Tibial artery (tissue), 4 donors: ENCODE data around the gene GNG2.

Experiments used
- DNase-seq, 2 donors: peaks; one replicate each; pipeline ENCODE4 v3.0.0-alpha.2; 2019
- H3K27ac ChIP-seq, 2 donors: fragments of 200-600 bp; sonication (generic) in 1 of 2; 1 replicate in 1 of 2; 2 replicates in 1 of 2; pipeline ENCODE4 v1.5.1; 2018 to 2019; ENCODE audit warnings: mild to moderate bottlenecking in 1 of 2
- H3K27me3 ChIP-seq, 2 donors: fragments of 200-600 bp; sonication (generic) in 1 of 2; one replicate each; pipeline versions ENCODE4 v1.5.1 to v1.6.0; 2016 to 2019
- H3K36me3 ChIP-seq, 3 donors: fragments of 200-600 bp; sonication (generic) in 2 of 3; one replicate each; pipeline ENCODE4 v1.5.1; 2016 to 2019; ENCODE audit warnings: mild to moderate bottlenecking in 2 of 3
- H3K4me1 ChIP-seq, 4 donors: fragments of 200-600 bp; sonication (generic) in 2 of 4; 1 replicate in 3 of 4; 2 replicates in 1 of 4; pipeline ENCODE4 v1.5.1; 2016 to 2019
- H3K4me3 ChIP-seq, 2 donors: fragments of 200-600 bp; sonication (generic) in 1 of 2; 1 replicate in 1 of 2; 2 replicates in 1 of 2; pipeline ENCODE4 v1.5.1; 2018 to 2019; ENCODE audit warnings: mild to moderate bottlenecking in 2 of 2
- H3K9me3 ChIP-seq, 3 donors: fragments of 200-600 bp; sonication (generic) in 1 of 3; one replicate each; pipeline ENCODE4 v1.5.1; 2016 to 2019
- intact Hi-C: fragments of 100-400 bp; cut with DNase I; formaldehyde crosslinking; loops from one replicate; pipeline ENCODE4 v1.15.0; 2023; ENCODE audit warnings: low total_unique reads
- TF ChIP-seq, protein P1 (sequence below), 2 experiments: fragments of 200-600 bp in 1 of 2; fragments of 450-650 bp in 1 of 2; IDR thresholded peaks; one replicate each; pipeline ENCODE4 v1.5.1; 2017 to 2019; ENCODE audit warnings: antibody characterized with exemption in 2 of 2, mild to moderate bottlenecking in 1 of 2, moderate library complexity in 1 of 2

Gene GNG2

DNA sequence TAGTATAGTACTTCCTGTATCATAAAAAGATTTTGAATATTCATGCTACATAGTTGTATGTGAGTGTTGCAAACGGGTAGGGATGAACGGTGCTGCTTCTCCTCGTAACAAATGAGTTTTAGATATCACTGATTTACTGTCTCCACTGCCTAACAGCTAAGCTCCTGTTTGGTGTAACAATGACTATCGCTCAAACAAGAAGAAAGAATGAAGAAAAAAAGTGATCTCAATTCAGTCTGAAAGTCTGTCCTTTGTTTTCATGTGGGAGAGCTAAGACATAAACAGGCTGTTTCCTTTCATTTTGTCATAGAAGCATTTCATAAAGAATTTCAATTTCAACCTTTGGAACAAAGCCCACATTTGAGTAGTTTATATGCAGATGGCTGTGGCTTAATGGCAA, 102.9 kb downstream of the GNG2 start:
- DNase-seq, result no peak
- Histone ChIP-seq H3K36me3 (no peaks in the 10 kb centered on the region), H3K27ac (no peak overlapping the region), H3K9me3 (peaks cover 0 to 13% (median 4%) of the 10 kb centered on the region in 3 donors), H3K4me3 (no peak overlapping the region), H3K27me3 (no peaks in the 10 kb centered on the region), H3K4me1 (no peaks in the 10 kb centered on the region)
- TF ChIP-seq, protein P1, sequence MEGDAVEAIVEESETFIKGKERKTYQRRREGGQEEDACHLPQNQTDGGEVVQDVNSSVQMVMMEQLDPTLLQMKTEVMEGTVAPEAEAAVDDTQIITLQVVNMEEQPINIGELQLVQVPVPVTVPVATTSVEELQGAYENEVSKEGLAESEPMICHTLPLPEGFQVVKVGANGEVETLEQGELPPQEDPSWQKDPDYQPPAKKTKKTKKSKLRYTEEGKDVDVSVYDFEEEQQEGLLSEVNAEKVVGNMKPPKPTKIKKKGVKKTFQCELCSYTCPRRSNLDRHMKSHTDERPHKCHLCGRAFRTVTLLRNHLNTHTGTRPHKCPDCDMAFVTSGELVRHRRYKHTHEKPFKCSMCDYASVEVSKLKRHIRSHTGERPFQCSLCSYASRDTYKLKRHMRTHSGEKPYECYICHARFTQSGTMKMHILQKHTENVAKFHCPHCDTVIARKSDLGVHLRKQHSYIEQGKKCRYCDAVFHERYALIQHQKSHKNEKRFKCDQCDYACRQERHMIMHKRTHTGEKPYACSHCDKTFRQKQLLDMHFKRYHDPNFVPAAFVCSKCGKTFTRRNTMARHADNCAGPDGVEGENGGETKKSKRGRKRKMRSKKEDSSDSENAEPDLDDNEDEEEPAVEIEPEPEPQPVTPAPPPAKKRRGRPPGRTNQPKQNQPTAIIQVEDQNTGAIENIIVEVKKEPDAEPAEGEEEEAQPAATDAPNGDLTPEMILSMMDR (IDR thresholded peaks at IDR 0.05), result no peak
- intact Hi-C loops, result no loop called here

DNA sequence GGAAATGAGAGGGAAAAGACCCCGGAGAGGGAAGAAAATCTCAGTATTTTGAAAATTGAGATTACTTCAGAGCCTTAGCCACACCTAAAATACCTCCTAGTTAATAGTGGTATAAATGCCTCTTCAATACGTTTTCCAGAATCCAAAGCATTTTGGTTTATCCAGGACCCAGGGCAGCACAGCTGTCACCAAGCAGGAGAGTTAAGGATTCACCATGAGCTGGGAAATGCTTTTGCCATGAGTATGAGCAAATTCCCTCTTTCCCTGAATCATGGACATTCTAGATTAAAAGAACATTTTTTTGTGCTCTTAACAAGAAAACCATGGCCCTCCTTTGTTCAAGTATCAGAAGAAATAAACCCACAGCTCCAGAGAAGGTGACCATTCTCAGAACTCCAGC, 107.1 kb downstream of the GNG2 start:
- no peaks in the 10 kb centered on the region for H3K27me3 ChIP-seq
- intact Hi-C loops, result no loop called here
- no peaks in the 10 kb centered on the region for H3K36me3 ChIP-seq

DNA sequence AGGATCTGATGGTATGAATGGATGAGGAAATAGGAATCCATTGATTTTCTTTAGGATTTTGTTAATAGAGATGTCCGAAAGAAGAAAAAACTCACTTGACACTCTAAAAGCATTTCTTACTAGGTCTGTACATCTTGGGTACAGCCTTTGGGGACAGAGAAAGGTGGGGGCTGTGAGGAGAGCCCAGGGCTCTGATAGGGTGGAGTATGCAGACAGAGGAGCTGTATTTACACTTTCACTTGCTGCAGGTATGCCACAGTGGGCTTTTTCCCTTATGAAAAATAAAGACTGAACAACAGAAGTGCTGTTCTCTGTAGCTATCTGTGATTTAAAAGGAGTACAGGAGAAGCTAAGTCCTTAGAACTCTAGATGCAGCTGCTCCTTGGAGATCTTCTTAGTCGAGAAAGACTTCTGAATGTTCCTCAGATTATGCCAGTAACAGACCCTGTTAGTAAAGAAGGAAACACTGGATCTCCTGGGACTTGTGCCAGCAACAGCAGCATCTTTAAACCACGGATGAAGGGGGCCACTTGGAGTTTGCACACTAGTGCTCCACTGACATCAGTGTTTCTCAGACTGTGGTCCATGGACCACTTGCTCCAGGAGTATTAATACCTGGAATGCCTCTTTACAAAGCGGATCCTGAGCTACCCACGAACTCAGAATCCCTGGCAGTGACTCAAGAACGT, 109.6 kb downstream of the GNG2 start:
- H3K4me1 ChIP-seq, result no peaks in the 10 kb centered on the region
- no peak overlapping the region for H3K27ac ChIP-seq
- DNase-seq, result no peak
- TF ChIP-seq, protein P1 (IDR thresholded peaks at IDR 0.05), result no peak
- no peaks in the 10 kb centered on the region for H3K36me3 ChIP-seq
- H3K9me3 ChIP-seq, result no peaks in the 10 kb centered on the region
- intact Hi-C loops, result no loop called here
- H3K27me3 ChIP-seq, result no peaks in the 10 kb centered on the region
- no peak overlapping the region for H3K4me3 ChIP-seq

More for the DNA sequence above, 107.1 kb downstream of the GNG2 start:
- TF ChIP-seq, protein P1 (IDR thresholded peaks at IDR 0.05), result no peak
- no peak for DNase-seq
- H3K4me1 ChIP-seq, result no peaks in the 10 kb centered on the region
- no peak overlapping the region for H3K27ac ChIP-seq
- H3K4me3 ChIP-seq, result no peak overlapping the region
- no peaks in the 10 kb centered on the region for H3K9me3 ChIP-seq

DNA sequence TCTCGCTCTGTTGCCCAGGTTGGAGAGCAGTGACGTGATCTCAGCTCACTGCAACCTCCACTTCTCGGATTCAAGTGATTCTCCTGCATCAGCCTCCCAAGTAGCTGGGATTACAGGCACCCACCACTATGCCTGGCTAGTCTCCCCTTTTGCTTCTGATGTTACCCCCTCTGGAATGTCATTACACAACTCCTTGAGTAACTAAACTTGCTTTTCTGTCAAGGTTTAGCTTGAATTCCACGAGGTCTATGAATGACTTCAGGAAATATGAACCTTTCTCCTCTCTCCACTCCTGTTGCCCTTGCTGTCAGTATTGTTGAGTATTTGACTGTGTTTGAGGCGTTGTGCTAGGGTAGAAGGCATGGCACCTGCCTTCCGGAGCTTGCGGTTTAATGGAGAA, 112.2 kb downstream of the GNG2 start:
- Histone ChIP-seq H3K27ac (no peak overlapping the region), H3K9me3 (no peaks in the 10 kb centered on the region), H3K4me3 (no peak overlapping the region), H3K36me3 (no peaks in the 10 kb centered on the region), H3K4me1 (no peaks in the 10 kb centered on the region), H3K27me3 (no peaks in the 10 kb centered on the region)
- no peak for DNase-seq
- intact Hi-C loops, result no loop called here
- TF ChIP-seq, protein P1 (IDR thresholded peaks at IDR 0.05), result no peak

DNA sequence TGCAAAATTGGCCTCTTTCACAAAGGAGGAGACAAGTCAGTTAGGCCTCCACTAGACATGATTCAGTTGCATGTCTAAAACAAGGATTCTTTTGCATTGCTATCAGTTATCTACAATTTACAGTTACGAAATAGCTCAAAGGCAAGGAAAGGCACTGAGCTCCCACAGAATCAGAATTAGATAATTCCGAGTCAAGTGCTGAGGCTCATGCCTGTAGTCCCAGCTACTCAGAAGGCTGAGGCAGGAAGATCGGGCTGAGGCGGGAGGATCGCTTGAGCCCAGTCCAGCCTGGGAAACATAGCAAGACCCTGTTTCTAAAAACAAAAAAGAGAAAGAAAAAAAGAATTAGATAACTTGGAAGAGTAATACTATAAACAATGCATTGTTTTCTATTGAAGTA, 116.7 kb downstream of the GNG2 start:
- intact Hi-C loops, result no loop called here
- no peaks in the 10 kb centered on the region for H3K9me3 ChIP-seq

More for the DNA sequence above, 116.7 kb downstream of the GNG2 start:
- no peaks in the 10 kb centered on the region for H3K36me3 ChIP-seq
- no peak overlapping the region for H3K27ac ChIP-seq
- TF ChIP-seq, protein P1 (IDR thresholded peaks at IDR 0.05), result no peak
- DNase-seq, result no peak
- peaks cover 0 to 5% (median 0%) of the 10 kb centered on the region in 4 donors for H3K4me1 ChIP-seq
- no peak overlapping the region for H3K4me3 ChIP-seq
- no peaks in the 10 kb centered on the region for H3K27me3 ChIP-seq
